SK-N-MC (cell line): Measurements from ENCODE around the gene GFOD1.
A peak's percentile ranks its signal among the peaks of the same experiment; 100 is the strongest.

Source experiments
- DNase-seq: peaks from one replicate; pipeline ENCODE4 v3.0.0-alpha.2; 2011; ENCODE audit warnings: low read depth, low spot score
- H3K27ac ChIP-seq: fragments of 200-600 bp; sonication (generic); 2 replicates; pipeline ENCODE4 v1.5.1; 2016; ENCODE audit warnings: mixed run types
- H3K36me3 ChIP-seq: fragments of 200-600 bp; sonication (generic); 2 replicates; pipeline ENCODE4 v1.6.1; 2017; ENCODE audit warnings: antibody characterized with exemption, low read length, mixed read lengths; ENCODE audit not compliant: insufficient read depth
- H3K4me3 ChIP-seq: fragments of 200-600 bp; sonication (generic); 2 replicates; pipeline ENCODE4 v1.5.1; 2016
- H3K9ac ChIP-seq: fragments of 200-600 bp; sonication (generic); 2 replicates; pipeline ENCODE4 v1.8.0; 2017; ENCODE audit warnings: mixed run types, mixed read lengths; ENCODE audit not compliant: insufficient read length
- H3K9me3 ChIP-seq: fragments of 200-600 bp; sonication (generic); 2 replicates; pipeline ENCODE4 v1.6.1; 2017; ENCODE audit warnings: low read depth, mild to moderate bottlenecking, antibody characterized with exemption, low read length, moderate library complexity, mixed read lengths
- EZH2 ChIP-seq: fragments of 200-600 bp; sonication (generic); IDR thresholded peaks from one replicate; pipeline ENCODE4 v1.6.1; 2017; ENCODE audit warnings: antibody characterized with exemption
- FOXP2 ChIP-seq: optimal IDR thresholded peaks from 2 replicates; pipeline ENCODE3; 2011; ENCODE audit warnings: mild to moderate bottlenecking, moderate library complexity; ENCODE audit not compliant: insufficient read depth; ENCODE audit errors: extremely low read length, control extremely low read depth
- POLR2AphosphoS5 ChIP-seq: IDR thresholded peaks from 2 replicates; pipeline ENCODE4 v1.6.1; 2012; ENCODE audit warnings: mild to moderate bottlenecking, low read depth, low read length, borderline replicate concordance

Gene GFOD1

DNA sequence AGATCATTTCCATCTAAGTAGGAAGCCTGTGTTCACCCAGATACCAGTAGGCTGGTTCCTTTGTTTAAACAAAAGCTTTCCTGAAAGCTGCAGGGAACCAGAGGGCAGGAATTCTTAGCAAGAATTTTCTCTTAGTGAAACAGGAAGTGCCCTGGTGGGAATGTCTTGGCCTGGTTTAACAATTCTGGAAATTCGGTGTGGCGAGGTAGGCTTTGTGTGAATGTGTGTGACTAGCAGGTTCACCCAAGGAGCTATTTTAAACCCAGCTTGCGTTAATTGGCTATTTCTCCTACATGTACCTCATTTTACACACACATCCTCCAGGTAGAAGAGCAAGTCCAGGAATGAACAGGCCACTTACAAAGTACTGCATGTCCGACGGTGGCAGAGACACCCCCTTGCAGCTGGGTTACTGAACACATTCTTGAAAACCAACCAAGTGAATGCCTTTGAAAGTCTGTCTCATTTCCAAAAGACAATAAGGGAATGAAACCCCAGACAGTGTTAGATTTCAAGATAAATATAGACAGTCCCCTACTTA lies 64.6 kb downstream of the GFOD1 start:
- Histone ChIP-seq H3K9me3 (no peaks in the 10 kb centered on the region), H3K36me3 (no peaks in the 10 kb centered on the region), H3K27ac (peak overlapping the region; percentile 91), H3K9ac (peak overlapping the region; percentile 60), H3K4me3 (peak overlapping the region; percentile 62)
- TF ChIP-seq FOXP2 = no peak
- DNase-seq = no peak

DNA sequence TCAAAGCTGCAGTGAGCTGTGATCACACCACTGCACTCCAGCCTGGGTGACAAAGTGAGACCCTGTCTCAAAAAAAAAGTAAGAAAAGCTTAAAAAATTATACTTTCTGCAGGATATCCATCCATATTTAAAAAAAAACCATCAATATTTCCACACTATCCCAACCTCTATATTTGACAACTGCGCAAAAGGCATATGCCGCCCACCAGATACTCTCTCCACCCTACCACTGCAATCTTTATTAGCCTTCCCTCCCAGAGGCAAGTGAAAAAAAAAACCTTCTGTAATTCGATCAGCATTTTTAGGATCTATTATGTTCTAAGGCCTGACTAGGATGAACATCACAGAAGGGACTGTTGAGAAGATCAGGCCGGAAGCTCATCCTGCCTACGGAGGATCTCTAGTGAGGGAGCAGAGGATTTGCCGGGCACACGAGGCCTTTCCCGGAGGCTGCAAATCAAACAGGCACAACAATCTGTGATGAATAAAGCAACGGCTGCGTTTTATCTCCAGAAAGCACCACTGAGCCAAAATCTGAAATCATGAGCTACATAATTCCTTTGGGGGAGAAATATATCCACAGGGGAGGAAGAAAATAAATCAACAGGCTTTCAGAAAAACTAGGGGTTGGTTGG lies 65.9 kb downstream of the GFOD1 start:
- DNase-seq = no peak
- Histone ChIP-seq H3K4me3 (peak overlapping the region; percentile 62), H3K36me3 (no peaks in the 10 kb centered on the region), H3K9ac (peak overlapping the region; percentile 60), H3K27ac (peak overlapping the region; percentile 91), H3K9me3 (no peaks in the 10 kb centered on the region)
- no peak for TF ChIP-seq POLR2AphosphoS5
- TF ChIP-seq EZH2 = no peak

GRCh38 chr6:13420269-13420668 lies 67.1 kb downstream of the GFOD1 start:
- Histone ChIP-seq H3K27ac (no peak overlapping the region), H3K9me3 (no peaks in the 10 kb centered on the region), H3K9ac (no peak overlapping the region), H3K4me3 (no peak overlapping the region), H3K36me3 (no peaks in the 10 kb centered on the region)
- DNase-seq = no peak
- TF ChIP-seq FOXP2 = no peak
- TF ChIP-seq POLR2AphosphoS5 = no peak

DNA sequence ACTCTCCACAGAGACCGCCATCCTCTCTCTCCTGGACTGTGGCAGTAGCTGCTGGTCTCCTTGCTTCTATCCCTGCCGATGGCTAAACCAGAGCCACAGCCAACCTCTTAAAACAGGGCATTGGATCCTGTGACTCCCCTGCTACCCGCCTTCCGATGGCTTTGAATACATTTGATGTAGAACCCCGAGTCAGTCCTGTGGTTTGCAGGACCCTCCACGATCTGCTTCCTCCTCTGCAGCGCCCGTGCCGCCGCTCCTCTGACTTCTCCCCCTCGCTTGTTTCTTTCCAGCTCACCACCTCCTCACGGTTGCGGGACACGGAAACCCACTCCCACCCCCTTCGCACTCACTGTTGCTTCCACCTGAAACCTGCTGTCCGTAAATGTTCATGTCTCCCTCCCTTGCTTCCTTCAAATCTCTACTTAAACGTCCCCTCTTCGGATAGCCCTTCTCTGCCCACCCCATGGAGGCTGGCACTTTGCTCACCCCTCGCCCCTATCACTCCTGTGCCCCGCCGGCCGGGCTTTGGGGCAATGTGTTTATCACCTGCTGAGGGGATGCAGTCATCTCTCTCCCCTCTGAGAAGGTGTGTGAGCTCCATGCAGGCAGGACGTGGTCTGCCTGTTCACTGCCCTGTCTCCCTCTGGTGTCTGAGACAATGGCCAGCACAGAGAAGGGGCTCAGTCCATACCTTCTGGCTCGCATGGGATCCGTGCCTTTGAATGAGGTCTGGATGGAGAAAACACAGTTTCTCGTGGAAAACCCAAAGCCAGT lies 67.8 kb downstream of the GFOD1 start:
- Histone ChIP-seq H3K9ac (no peak overlapping the region), H3K27ac (no peak overlapping the region), H3K9me3 (no peaks in the 10 kb centered on the region), H3K36me3 (no peaks in the 10 kb centered on the region), H3K4me3 (no peak overlapping the region)
- TF ChIP-seq POLR2AphosphoS5 (no peak), EZH2 (no peak), FOXP2 (no peak)
- no peak for DNase-seq

DNA sequence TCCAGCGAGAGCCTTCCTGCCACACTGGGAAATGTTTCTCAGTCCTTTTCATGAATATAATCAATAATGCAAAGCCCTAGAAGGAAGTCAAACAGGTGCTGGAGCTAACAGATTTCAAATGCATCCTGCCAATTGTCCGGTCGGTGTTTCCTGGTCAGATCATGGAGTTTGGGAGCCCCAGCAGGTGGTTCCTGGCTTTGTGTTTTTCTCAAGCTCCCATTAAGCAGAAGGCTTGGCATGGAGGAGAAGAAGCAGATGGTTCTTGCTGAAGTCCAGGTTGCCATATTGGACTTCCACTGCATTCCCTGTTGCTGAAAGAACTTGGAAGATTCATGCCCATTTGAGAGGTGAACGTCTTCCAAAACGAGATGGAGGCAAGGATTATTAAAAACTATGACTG lies 68.6 kb downstream of the GFOD1 start:
- H3K9ac ChIP-seq = no peak overlapping the region

GRCh38 chr6:13417954-13418353 lies 69.4 kb downstream of the GFOD1 start:
- no peak overlapping the region for H3K4me3 ChIP-seq
- no peak for DNase-seq
- no peaks in the 10 kb centered on the region for H3K36me3 ChIP-seq
- TF ChIP-seq FOXP2 (no peak), EZH2 (no peak), POLR2AphosphoS5 (no peak)
- no peak overlapping the region for H3K27ac ChIP-seq
- no peak overlapping the region for H3K9ac ChIP-seq
- H3K9me3 ChIP-seq = no peaks in the 10 kb centered on the region

More for the DNA sequence above, 68.6 kb downstream of the GFOD1 start:
- no peak for TF ChIP-seq POLR2AphosphoS5
- TF ChIP-seq FOXP2 = no peak
- TF ChIP-seq EZH2 = no peak
- Histone ChIP-seq H3K36me3 (no peaks in the 10 kb centered on the region), H3K9me3 (no peaks in the 10 kb centered on the region), H3K4me3 (no peak overlapping the region), H3K27ac (no peak overlapping the region)
- DNase-seq = no peak

DNA sequence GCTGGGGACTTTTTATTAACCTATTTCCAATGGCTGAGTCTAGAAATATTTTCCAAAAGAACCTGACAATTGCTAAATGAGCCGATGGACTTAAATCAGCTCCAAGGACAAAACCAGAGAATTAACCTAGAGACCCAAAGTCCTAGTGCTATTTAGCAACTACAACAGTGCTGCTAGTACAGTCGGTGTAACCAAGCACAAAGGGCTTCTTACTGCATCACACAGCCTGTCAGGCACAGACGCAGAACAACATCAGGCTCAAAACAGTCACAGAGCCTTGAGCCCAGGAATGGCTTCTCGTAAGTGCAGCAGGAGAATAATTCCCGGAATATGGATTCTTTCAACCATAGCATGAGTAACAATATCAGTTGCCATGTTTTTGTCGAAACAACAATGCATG lies 70.0 kb downstream of the GFOD1 start:
- DNase-seq = no peak
- no peaks in the 10 kb centered on the region for H3K36me3 ChIP-seq
- TF ChIP-seq EZH2 (no peak), POLR2AphosphoS5 (no peak), FOXP2 (no peak)
- H3K4me3 ChIP-seq = no peak overlapping the region
- H3K9me3 ChIP-seq = no peaks in the 10 kb centered on the region
- no peak overlapping the region for H3K9ac ChIP-seq
- H3K27ac ChIP-seq = no peak overlapping the region

DNA sequence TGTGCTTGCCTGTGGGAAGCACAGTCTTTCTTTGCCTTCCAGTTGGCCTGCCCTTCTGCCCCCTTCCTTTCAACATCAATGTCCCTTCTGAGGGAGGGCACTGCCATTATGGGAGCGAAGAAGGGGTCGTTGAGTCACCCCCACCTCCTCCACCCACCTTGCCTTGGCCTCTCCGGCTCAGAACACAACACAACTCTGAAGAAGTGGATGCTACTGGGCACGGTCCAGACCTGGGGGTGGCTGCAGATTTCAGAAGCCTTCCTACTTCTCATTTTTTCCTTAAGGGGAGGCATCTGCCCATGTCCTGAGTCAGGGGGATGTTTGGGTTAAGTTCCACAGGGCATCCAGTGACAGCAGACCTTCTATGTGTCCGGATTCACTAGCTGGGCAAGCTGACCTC lies 72.1 kb downstream of the GFOD1 start:
- TF ChIP-seq POLR2AphosphoS5 (no peak), EZH2 (no peak), FOXP2 (no peak)
- no peak for DNase-seq
- Histone ChIP-seq H3K9me3 (no peaks in the 10 kb centered on the region), H3K27ac (no peak overlapping the region), H3K36me3 (no peaks in the 10 kb centered on the region), H3K4me3 (no peak overlapping the region), H3K9ac (no peak overlapping the region)

GRCh38 chr6:13413900-13414555 lies 73.4 kb downstream of the GFOD1 start:
- no peak for TF ChIP-seq FOXP2
- no peak for TF ChIP-seq EZH2
- no peak for TF ChIP-seq POLR2AphosphoS5
- DNase-seq = no peak
- Histone ChIP-seq H3K27ac (no peak overlapping the region), H3K36me3 (no peaks in the 10 kb centered on the region), H3K9ac (no peak overlapping the region), H3K9me3 (no peaks in the 10 kb centered on the region), H3K4me3 (no peak overlapping the region)
